Smooth muscle cell (in vitro differentiated cells): ENCODE data around the gene ESRRG. TPM values are rescaled to one million over a fixed set of nuclear protein-coding genes. Genes with fewer than 3 reads are reported as not detected.

Experiments
- DNase-seq: peaks from one replicate; lab custom pipeline; 2025; ENCODE audit not compliant: unreplicated experiment; lab: John Stamatoyannopoulos, UW
- H2AFZ ChIP-seq: fragments of 200-600 bp; sonication (generic); 2 replicates; pipeline ENCODE4 v1.6.0; 2016; ENCODE audit warnings: antibody characterized with exemption, low read depth, mild to moderate bottlenecking
- H3F3A ChIP-seq: fragments of 200-600 bp; sonication (generic); 2 replicates; pipeline ENCODE4 v1.6.0; 2017; ENCODE audit warnings: antibody characterized with exemption, low read depth
- H3K27ac ChIP-seq: fragments of 200-600 bp; sonication (generic); 2 replicates; pipeline ENCODE4 v1.5.1; 2016; ENCODE audit warnings: low read depth, mild to moderate bottlenecking
- H3K27me3 ChIP-seq: fragments of 200-600 bp; sonication (generic); 2 replicates; pipeline ENCODE4 v1.6.1; 2016; ENCODE audit warnings: low read depth, mild to moderate bottlenecking
- H3K36me3 ChIP-seq: fragments of 200-600 bp; sonication (generic); 2 replicates; pipeline ENCODE4 v1.5.1; 2016; ENCODE audit warnings: low read depth
- H3K4me1 ChIP-seq: fragments of 200-600 bp; sonication (generic); 2 replicates; pipeline ENCODE4 v1.5.1; 2016; ENCODE audit warnings: low read depth
- H3K4me2 ChIP-seq: fragments of 200-600 bp; sonication (generic); 2 replicates; pipeline ENCODE4 v1.6.0; 2016; ENCODE audit warnings: mild to moderate bottlenecking
- H3K4me3 ChIP-seq: fragments of 200-600 bp; sonication (generic); 2 replicates; pipeline ENCODE4 v1.5.1; 2016; ENCODE audit warnings: mild to moderate bottlenecking
- H3K79me2 ChIP-seq: fragments of 200-600 bp; sonication (generic); 2 replicates; pipeline ENCODE4 v1.6.0; 2016; ENCODE audit warnings: low read depth, mild to moderate bottlenecking
- H3K9ac ChIP-seq: fragments of 200-600 bp; sonication (generic); 2 replicates; pipeline ENCODE4 v1.6.0; 2016; ENCODE audit warnings: low read depth
- H3K9me3 ChIP-seq: fragments of 200-600 bp; sonication (generic); replicated peaks from 2 replicates; pipeline ENCODE4 v1.5.1; 2016; ENCODE audit warnings: low read depth
- H4K20me1 ChIP-seq: fragments of 200-600 bp; sonication (generic); 2 replicates; pipeline ENCODE4 v1.6.0; 2016; ENCODE audit warnings: low read depth
- WGBS: methylation state at CpG from one replicate; pipeline ENCODE4 v1.1.7; 2016; ENCODE audit warnings: low lambda C conversion rate; 5-methylcytosine and 5-hydroxymethylcytosine counted together
- polyA plus RNA-seq: library from polyadenylated mRNA; unstranded; fragments of >200 nt; fragmentation: Nextera tagmentation; extraction: Ambion mirVana; gene quantifications from 2 replicates; pipeline ENCODE4 v1.2.1, GENCODE V29; 2016
- total RNA-seq: library from RNA; depleted of rRNA; stranded (reverse); fragments of >200 nt; gene quantifications from 2 replicates; pipeline ENCODE4 v1.2.3, GENCODE V29; 2014
- TF ChIP-seq, protein P1 (sequence below): fragments of 200-600 bp; sonication (generic); IDR thresholded peaks from 2 replicates; pipeline ENCODE4 v1.5.1; 2017; ENCODE audit warnings: borderline replicate concordance, mild to moderate bottlenecking, antibody characterized with exemption; ENCODE audit not compliant: insufficient read depth, poor library complexity, severe bottlenecking

ESRRG gene
- total and polyA plus RNA-seq, 2 experiments from 2014 or later: 0.26 TPM; not detected in 1

DNA sequence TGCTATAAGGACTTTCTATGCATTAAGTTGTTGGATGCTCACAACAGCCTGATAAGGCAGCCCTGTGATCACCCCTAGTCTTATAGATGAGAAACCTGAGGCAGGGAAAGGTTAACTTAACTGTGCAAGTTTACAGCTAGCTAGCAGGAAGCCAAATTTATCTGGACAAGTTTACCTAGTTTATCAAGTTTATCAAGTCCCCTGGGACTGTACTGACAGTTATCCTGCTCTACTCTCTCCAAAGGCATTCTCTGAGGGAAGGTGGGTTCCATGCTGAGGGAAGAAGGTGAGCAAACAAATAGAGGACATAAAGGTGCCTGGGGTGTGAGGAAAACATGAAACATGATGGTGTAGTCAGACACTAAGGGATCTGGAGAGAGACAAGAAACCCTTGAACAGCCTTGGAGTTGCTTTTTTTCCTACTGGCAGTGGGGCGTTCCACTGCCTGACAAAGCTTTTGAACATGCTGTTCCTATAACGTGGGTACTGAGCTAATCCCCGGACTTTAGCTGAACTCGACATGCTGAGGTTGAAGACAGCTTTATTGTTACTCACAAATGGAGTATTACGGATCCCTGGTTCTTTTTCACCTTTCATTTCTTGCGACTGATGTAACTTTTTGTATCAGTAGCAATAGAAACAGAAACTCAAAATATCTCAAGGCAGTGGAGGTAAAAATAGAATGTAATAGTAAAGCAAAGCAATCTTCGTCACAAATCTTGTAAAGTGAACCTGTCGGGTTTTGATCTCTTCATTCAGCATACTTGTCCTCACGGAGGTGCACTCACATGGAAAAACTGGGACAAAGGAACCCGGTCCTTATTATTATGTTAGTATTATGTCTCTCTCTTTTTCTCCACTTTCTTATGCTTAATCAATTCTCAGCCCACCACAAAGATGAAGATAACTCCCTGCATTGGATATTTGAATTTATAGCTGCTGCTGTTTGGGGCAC is 42.4 kb upstream of the ESRRG start:
- no peaks in the 10 kb centered on the region for H4K20me1 ChIP-seq
- no peaks in the 10 kb centered on the region for H3K27me3 ChIP-seq
- TF ChIP-seq, protein P1, sequence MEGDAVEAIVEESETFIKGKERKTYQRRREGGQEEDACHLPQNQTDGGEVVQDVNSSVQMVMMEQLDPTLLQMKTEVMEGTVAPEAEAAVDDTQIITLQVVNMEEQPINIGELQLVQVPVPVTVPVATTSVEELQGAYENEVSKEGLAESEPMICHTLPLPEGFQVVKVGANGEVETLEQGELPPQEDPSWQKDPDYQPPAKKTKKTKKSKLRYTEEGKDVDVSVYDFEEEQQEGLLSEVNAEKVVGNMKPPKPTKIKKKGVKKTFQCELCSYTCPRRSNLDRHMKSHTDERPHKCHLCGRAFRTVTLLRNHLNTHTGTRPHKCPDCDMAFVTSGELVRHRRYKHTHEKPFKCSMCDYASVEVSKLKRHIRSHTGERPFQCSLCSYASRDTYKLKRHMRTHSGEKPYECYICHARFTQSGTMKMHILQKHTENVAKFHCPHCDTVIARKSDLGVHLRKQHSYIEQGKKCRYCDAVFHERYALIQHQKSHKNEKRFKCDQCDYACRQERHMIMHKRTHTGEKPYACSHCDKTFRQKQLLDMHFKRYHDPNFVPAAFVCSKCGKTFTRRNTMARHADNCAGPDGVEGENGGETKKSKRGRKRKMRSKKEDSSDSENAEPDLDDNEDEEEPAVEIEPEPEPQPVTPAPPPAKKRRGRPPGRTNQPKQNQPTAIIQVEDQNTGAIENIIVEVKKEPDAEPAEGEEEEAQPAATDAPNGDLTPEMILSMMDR: no peak
- no peaks in the 10 kb centered on the region for H3K79me2 ChIP-seq
- no peak overlapping the region for H3K27ac ChIP-seq
- no peaks in the 10 kb centered on the region for H3F3A ChIP-seq
- no peak overlapping the region for H2AFZ ChIP-seq
- no peaks in the 10 kb centered on the region for H3K4me1 ChIP-seq
- no peak for DNase-seq
- H3K4me3 ChIP-seq: no peak overlapping the region
- H3K9ac ChIP-seq: no peak overlapping the region
- no peak overlapping the region for H3K4me2 ChIP-seq
- H3K36me3 ChIP-seq: no peaks in the 10 kb centered on the region
- WGBS: 78% methylated on average over 10 of the region's 10 CpGs
- no peaks in the 10 kb centered on the region for H3K9me3 ChIP-seq

DNA sequence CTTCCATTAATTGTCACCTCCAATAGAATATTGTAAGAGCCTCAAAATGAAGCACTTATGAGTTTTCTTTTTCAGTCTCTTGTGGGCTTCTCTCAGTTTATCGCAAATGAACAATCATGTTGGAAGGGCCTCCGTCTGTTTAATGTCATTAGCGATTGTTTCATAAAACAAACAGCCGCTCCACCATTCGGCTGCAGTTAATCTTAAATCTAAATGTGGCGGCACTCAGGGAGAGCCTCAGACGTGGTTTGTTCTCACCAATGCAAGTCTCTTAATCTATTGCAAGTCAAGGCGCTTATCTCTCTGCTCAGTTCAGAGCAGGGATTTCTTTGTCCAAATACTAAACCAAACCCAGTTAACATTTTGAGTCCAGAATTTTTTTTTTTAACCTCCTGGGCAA is 34.9 kb upstream of the ESRRG start:
- no peak overlapping the region for H3K4me3 ChIP-seq
- peaks cover 12% of the 10 kb centered on the region for H3K27me3 ChIP-seq
- no peaks in the 10 kb centered on the region for H3K36me3 ChIP-seq
- 46% methylated on average over 8 of the region's 8 CpGs for WGBS
- H3K27ac ChIP-seq: no peak overlapping the region
- no peaks in the 10 kb centered on the region for H3K9me3 ChIP-seq
- no peaks in the 10 kb centered on the region for H3K79me2 ChIP-seq
- no peak overlapping the region for H3K4me2 ChIP-seq
- DNase-seq: no peak
- TF ChIP-seq, protein P1: no peak
- no peak overlapping the region for H2AFZ ChIP-seq
- no peaks in the 10 kb centered on the region for H4K20me1 ChIP-seq
- H3K4me1 ChIP-seq: peaks cover 5% of the 10 kb centered on the region
- H3F3A ChIP-seq: no peaks in the 10 kb centered on the region
- no peak overlapping the region for H3K9ac ChIP-seq

DNA sequence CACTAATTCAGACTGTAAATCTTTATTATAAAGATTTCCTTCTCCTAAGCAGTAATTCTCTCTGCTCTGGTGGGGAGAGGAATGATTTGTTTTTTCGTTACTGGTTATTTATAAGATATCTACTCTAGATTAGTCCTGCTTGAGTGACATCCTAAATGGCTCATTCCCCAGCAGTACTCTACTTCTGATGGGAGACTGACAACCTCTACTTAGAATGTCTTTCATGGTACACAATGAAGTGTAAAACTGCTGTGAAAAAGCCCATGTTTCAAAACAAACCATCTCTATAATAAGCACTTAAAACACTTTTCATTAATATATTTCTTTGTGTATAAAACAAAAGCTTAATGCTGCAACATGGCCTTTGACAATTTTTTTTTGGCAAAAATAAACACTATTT is 33.9 kb upstream of the ESRRG start:
- Histone ChIP-seq H2AFZ (no peak overlapping the region), H3K36me3 (no peaks in the 10 kb centered on the region), H3K27me3 (peaks cover 12% of the 10 kb centered on the region), H3K4me2 (no peak overlapping the region), H3K9ac (no peak overlapping the region), H3F3A (no peaks in the 10 kb centered on the region), H3K79me2 (no peaks in the 10 kb centered on the region), H3K4me1 (peaks cover 5% of the 10 kb centered on the region), H3K27ac (no peak overlapping the region), H4K20me1 (no peaks in the 10 kb centered on the region), H3K9me3 (no peaks in the 10 kb centered on the region), H3K4me3 (no peak overlapping the region)
- TF ChIP-seq, protein P1: no peak
- WGBS: 74% methylated on average over 1 of the region's 1 CpG
- no peak for DNase-seq
